ENCODE results near the gene NT5M.

NT5M gene

GRCh38 chr17:17342242-17342945 lies 39.2 kb downstream of the NT5M start:
- TF ChIP-seq CTCF (IDR thresholded peaks at IDR 0.05; ENCODE audit: low read depth, low read length) = no peak
- Histone ChIP-seq H3K27ac (no peak overlapping the region), H3K9me3 (ENCODE audit: severe bottlenecking) (no peaks in the 10 kb centered on the region), H3K36me3 (no peaks in the 10 kb centered on the region), H3K27me3 (ENCODE audit: insufficient read depth, low read depth, severe bottlenecking) (no peaks in the 10 kb centered on the region), H3K4me3 (ENCODE audit: low read depth, low read length) (no peak overlapping the region)
- no peak for DNase-seq

- Histone ChIP-seq H3K27ac (no peak overlapping the region), H3K4me3 (ENCODE audit: low read depth, low read length) (no peak overlapping the region), H3K27me3 (ENCODE audit: insufficient read depth, low read depth, severe bottlenecking) (no peaks in the 10 kb centered on the region), H3K36me3 (no peaks in the 10 kb centered on the region), H3K9me3 (ENCODE audit: severe bottlenecking) (no peaks in the 10 kb centered on the region)
- DNase-seq = no peak
- no peak for TF ChIP-seq CTCF (IDR thresholded peaks at IDR 0.05; ENCODE audit: low read depth, low read length)
These were observed 40.1 kb downstream of the NT5M start for GRCh38 chr17:17343160-17343735.

GRCh38 chr17:17343896-17344506 lies 40.8 kb downstream of the NT5M start:
- Histone ChIP-seq H3K4me3 (ENCODE audit: low read depth, low read length) (no peak overlapping the region), H3K27me3 (ENCODE audit: insufficient read depth, low read depth, severe bottlenecking) (no peaks in the 10 kb centered on the region), H3K9me3 (ENCODE audit: severe bottlenecking) (no peaks in the 10 kb centered on the region), H3K27ac (no peak overlapping the region), H3K36me3 (no peaks in the 10 kb centered on the region)
- no peak for TF ChIP-seq CTCF (IDR thresholded peaks at IDR 0.05; ENCODE audit: low read depth, low read length)
- no peak for DNase-seq

- TF ChIP-seq CTCF (IDR thresholded peaks at IDR 0.05; ENCODE audit: low read depth, low read length) = no peak
- DNase-seq = no peak
- H3K4me3 ChIP-seq (ENCODE audit: low read depth, low read length) = no peak overlapping the region
These were observed 41.5 kb downstream of the NT5M start for GRCh38 chr17:17344507-17345293.

GRCh38 chr17:17345294-17345597 lies 42.1 kb downstream of the NT5M start:
- no peak for DNase-seq
- Histone ChIP-seq H3K27me3 (ENCODE audit: insufficient read depth, low read depth, severe bottlenecking) (no peaks in the 10 kb centered on the region), H3K4me3 (ENCODE audit: low read depth, low read length) (no peak overlapping the region), H3K27ac (no peak overlapping the region), H3K36me3 (no peaks in the 10 kb centered on the region), H3K9me3 (ENCODE audit: severe bottlenecking) (no peaks in the 10 kb centered on the region)
- TF ChIP-seq CTCF (IDR thresholded peaks at IDR 0.05; ENCODE audit: low read depth, low read length) = no peak

More at GRCh38 chr17:17344507-17345293, 41.5 kb downstream of the NT5M start:
- Histone ChIP-seq H3K9me3 (ENCODE audit: severe bottlenecking) (no peaks in the 10 kb centered on the region), H3K36me3 (no peaks in the 10 kb centered on the region), H3K27ac (no peak overlapping the region), H3K27me3 (ENCODE audit: insufficient read depth, low read depth, severe bottlenecking) (no peaks in the 10 kb centered on the region)
